ENCODE results near the gene ADAP1. TPM values are rescaled to one million over a fixed set of nuclear protein-coding genes. Genes with fewer than 3 reads are reported as not detected.

ADAP1 gene
- total and polyA plus RNA-seq, 8 donors = 2.2 to 169 (median 22.6) TPM

DNA sequence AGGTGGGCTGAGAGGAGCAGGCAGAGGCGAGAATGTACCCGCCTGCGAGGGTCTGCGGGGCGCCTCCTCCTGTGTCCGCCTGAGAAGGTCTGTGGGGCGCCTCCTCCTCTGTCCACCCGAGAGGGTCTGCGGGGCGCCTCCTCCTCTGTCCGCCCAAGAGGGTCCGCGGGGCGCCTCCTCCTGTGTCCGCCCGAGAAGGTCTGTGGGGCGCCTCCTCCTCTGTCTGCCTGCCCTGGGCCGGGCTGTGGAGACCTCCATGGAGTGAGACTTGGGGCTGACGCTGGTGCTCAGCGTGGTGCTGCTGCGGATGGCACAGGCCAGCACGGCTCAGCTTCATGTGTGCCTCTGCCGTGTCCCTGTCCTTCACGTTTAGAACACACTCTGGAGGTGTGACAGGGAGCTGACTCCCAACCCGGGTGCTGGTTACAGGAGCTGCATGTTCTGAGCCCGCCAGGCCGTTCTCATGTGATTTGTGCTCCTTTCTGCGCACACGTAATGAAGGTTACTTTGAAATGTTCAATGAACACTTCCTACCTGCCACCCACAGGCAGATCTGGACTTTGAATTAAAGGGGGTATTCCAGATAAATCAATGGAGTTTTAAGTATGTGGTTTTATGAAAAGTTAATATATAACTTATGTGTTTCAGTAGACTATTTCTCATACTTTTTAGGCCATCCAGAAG is 98.7 kb downstream of the ADAP1 start:
- TF ChIP-seq EP300 (IDR thresholded peaks at IDR 0.05) = no peak
- no peak for TF ChIP-seq POLR2A (IDR thresholded peaks at IDR 0.05)
- TF ChIP-seq, protein P1, sequence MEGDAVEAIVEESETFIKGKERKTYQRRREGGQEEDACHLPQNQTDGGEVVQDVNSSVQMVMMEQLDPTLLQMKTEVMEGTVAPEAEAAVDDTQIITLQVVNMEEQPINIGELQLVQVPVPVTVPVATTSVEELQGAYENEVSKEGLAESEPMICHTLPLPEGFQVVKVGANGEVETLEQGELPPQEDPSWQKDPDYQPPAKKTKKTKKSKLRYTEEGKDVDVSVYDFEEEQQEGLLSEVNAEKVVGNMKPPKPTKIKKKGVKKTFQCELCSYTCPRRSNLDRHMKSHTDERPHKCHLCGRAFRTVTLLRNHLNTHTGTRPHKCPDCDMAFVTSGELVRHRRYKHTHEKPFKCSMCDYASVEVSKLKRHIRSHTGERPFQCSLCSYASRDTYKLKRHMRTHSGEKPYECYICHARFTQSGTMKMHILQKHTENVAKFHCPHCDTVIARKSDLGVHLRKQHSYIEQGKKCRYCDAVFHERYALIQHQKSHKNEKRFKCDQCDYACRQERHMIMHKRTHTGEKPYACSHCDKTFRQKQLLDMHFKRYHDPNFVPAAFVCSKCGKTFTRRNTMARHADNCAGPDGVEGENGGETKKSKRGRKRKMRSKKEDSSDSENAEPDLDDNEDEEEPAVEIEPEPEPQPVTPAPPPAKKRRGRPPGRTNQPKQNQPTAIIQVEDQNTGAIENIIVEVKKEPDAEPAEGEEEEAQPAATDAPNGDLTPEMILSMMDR (IDR thresholded peaks at IDR 0.05) = no peak
- no peak for TF ChIP-seq POLR2AphosphoS5 (IDR thresholded peaks at IDR 0.05)
- Histone ChIP-seq H3K9me3 (no peaks in the 10 kb centered on the region), H3K4me3 (no peak overlapping the region), H3K27ac (no peak overlapping the region), H3K4me1 (peaks cover 0 to 14% (median 2%) of the 10 kb centered on the region in 4 donors), H3K27me3 (no peaks in the 10 kb centered on the region), H3K36me3 (peaks cover 74 to 100% (median 100%) of the 10 kb centered on the region in 4 donors)
- intact Hi-C loops (cut with DNase I; ENCODE audit: low total_unique reads) = no loop called here
- no peak for DNase-seq
- 89 to 91% (median 91%) methylated on average over 16 to 29 of the region's 29 CpGs for WGBS, 5 donors

DNA sequence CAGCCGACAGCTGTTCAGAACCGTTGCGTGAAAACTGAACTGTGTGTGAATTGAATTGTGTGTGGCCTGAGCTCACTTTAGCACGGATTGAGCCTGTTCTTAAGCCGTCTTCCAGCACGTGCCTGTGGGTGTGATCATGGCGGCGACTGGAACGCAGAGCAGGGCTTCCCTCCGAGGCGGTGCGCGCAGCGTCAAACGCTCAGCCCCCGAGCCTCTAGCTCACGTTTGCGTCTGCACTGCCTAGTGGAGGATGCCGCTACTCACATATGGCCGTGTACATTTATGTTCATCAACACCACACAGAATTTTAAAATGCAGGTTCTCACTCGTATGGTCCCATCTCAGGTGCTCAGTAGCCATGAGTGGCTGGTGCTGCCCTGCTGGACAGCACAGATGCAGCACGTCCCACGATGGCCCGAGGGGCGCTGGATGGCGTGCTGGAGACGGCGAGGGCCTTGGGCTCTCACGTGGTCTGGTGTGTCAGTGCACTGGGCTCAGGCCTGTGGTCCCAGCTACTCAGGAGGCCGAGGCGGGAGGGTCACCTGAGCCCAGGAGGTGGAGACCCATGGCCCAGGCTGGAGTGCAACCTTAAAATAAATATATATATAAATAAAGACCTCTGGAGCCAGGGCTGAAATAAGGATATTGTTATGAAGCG is 100.2 kb downstream of the ADAP1 start:
- no peak for DNase-seq
- Histone ChIP-seq H3K36me3 (peaks cover 76 to 100% (median 98%) of the 10 kb centered on the region in 4 donors), H3K27me3 (no peaks in the 10 kb centered on the region), H3K4me1 (peaks cover 0 to 7% (median 0%) of the 10 kb centered on the region in 4 donors), H3K27ac (no peak overlapping the region), H3K4me3 (no peak overlapping the region), H3K9me3 (no peaks in the 10 kb centered on the region)
- TF ChIP-seq POLR2A (IDR thresholded peaks at IDR 0.05) (no peak), EP300 (IDR thresholded peaks at IDR 0.05) (no peak)
- TF ChIP-seq, protein P1 (IDR thresholded peaks at IDR 0.05) = no peak
- 91 to 94% (median 93%) methylated on average over 32 of the region's 32 CpGs for WGBS, 5 donors
- intact Hi-C loops (cut with DNase I; ENCODE audit: low total_unique reads) = no loop called here

DNA sequence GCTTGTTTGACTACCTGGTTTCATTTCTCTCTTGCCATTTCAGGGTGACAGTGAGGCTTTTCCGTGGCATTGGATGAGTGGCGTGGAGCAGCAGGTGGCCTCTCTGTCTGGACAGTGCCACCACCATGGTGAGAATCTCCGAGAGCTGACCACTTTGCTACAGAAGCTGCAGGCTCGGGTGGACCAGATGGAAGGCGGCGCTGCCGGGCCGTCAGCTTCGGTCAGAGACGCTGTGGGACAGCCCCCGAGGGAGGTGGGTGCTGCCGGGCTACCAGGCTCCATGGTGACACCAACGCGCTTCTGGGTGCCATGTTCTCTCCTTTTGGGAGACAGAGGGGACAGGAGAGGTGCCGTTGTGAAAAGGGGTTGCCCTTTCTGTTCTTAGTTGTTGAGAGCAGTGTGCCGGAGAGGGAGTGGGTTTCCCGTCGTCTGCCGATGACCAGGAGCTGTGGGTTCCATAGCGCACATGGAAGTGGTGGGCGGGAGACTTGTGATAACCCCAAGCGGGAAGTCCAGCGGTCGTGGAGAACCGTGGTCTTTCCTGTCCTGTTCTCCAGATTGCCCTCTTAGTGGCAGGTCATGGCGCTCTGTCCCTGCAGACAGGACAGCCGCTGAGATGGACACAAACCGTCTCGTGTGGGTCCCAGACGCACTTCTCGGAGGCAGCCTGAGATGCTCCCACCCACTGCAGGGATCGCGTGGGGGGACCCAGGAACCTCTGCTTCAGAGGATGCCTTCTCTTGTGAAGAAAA is 100.9 kb downstream of the ADAP1 start:
- Histone ChIP-seq H3K4me1 (no peaks in the 10 kb centered on the region), H3K4me3 (no peak overlapping the region), H3K27me3 (no peaks in the 10 kb centered on the region), H3K9me3 (no peaks in the 10 kb centered on the region), H3K36me3 (peaks cover 74 to 100% (median 98%) of the 10 kb centered on the region in 4 donors), H3K27ac (no peak overlapping the region)
- TF ChIP-seq, protein P1 (IDR thresholded peaks at IDR 0.05) = no peak
- TF ChIP-seq EP300 (IDR thresholded peaks at IDR 0.05) (no peak), POLR2A (IDR thresholded peaks at IDR 0.05) (no peak), POLR2AphosphoS5 (IDR thresholded peaks at IDR 0.05) (no peak)
- intact Hi-C loops (cut with DNase I; ENCODE audit: low total_unique reads) = no loop called here
- no peak for DNase-seq
- 83 to 92% (median 90%) methylated on average over 29 to 33 of the region's 33 CpGs for WGBS, 5 donors

DNA sequence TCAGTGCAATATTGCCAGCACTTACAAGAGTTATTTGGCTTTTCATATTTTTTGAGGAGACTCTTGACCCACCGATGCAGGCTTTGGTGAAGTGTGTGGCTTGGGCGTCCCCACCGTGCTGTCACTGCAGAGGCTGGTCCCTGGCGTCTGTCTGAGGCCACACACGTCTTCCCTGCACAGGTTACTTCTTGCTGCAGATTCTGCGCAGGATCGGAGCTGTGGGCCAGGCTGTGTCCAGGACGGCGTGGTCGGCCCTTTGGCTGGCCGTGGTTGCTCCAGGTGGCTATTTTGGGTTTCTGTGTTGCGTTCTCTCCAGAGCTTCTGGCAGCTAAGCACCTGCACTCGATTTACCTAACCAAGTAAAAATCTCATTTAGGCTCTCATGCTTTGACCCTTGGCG is 103.3 kb downstream of the ADAP1 start:
- no peak for DNase-seq
- intact Hi-C loops (cut with DNase I; ENCODE audit: low total_unique reads) = no loop called here
- no peaks in the 10 kb centered on the region for H3K27me3 ChIP-seq
- H3K9me3 ChIP-seq = no peaks in the 10 kb centered on the region
- H3K36me3 ChIP-seq = peaks cover 52 to 90% (median 81%) of the 10 kb centered on the region in 4 donors
- H3K4me3 ChIP-seq = no peak overlapping the region
- 91 to 95% (median 92%) methylated on average over 14 of the region's 14 CpGs for WGBS, 5 donors
- TF ChIP-seq, protein P1 (IDR thresholded peaks at IDR 0.05) = no peak
- TF ChIP-seq EP300 (IDR thresholded peaks at IDR 0.05) (no peak), POLR2A (IDR thresholded peaks at IDR 0.05) (no peak), POLR2AphosphoS5 (IDR thresholded peaks at IDR 0.05) (no peak)
- H3K27ac ChIP-seq = no peak overlapping the region
- H3K4me1 ChIP-seq = no peaks in the 10 kb centered on the region
